Measurements from ENCODE around the gene NR2E1. TPM values are rescaled to one million over a fixed set of nuclear protein-coding genes. Genes with fewer than 3 reads are reported as not detected.
A peak's percentile ranks its signal among the peaks of the same experiment; 100 is the strongest.

Gene NR2E1
- total RNA-seq, 1 donor from 2014 or later, result not detected

- TF ChIP-seq, protein P1, sequence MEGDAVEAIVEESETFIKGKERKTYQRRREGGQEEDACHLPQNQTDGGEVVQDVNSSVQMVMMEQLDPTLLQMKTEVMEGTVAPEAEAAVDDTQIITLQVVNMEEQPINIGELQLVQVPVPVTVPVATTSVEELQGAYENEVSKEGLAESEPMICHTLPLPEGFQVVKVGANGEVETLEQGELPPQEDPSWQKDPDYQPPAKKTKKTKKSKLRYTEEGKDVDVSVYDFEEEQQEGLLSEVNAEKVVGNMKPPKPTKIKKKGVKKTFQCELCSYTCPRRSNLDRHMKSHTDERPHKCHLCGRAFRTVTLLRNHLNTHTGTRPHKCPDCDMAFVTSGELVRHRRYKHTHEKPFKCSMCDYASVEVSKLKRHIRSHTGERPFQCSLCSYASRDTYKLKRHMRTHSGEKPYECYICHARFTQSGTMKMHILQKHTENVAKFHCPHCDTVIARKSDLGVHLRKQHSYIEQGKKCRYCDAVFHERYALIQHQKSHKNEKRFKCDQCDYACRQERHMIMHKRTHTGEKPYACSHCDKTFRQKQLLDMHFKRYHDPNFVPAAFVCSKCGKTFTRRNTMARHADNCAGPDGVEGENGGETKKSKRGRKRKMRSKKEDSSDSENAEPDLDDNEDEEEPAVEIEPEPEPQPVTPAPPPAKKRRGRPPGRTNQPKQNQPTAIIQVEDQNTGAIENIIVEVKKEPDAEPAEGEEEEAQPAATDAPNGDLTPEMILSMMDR (IDR thresholded peaks at IDR 0.05), result no peak
- DNase-seq (no peak), ATAC-seq (no peak)
- H3K4me1 ChIP-seq, result peaks cover 42% of the 10 kb centered on the region
- H3K9me3 ChIP-seq, result no peaks in the 10 kb centered on the region
- peaks cover 94% of the 10 kb centered on the region for H3K27me3 ChIP-seq (ENCODE audit: low read depth)
- peak overlapping the region; percentile 82 for H3K4me3 ChIP-seq
- no peaks in the 10 kb centered on the region for H3K36me3 ChIP-seq
- intact Hi-C loops (cut with DNase I), result loop anchor here (10.0 kb wide), 1 partner anchor 376 kb away; no protein-coding TSS in a partner anchor
- no peak overlapping the region for H3K27ac ChIP-seq
Observed at GRCh38 chr6:108118810-108119768, 46.7 kb upstream of the NR2E1 start.

DNA sequence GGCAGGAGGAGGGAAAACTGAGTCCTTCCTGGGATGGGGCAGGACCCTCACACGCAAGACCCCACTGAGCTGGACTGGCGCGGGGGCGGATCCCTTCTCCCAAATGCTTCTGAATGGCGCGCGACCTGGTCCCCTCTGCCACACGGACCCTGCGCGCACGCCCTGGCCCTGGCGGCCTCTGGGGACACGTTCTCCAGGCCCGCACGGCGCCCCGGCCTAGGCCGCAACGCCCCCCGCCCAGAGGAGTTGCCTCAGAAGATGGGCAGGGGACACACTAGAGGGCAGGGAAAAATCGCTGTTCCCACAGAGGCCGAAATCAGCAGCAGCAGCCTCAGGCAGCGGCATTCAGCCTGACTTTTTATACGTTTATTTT, 46.1 kb upstream of the NR2E1 start:
- Histone ChIP-seq H3K27ac (no peak overlapping the region), H3K4me3 (no peak overlapping the region), H3K4me1 (peaks cover 35% of the 10 kb centered on the region), H3K36me3 (no peaks in the 10 kb centered on the region), H3K9me3 (no peaks in the 10 kb centered on the region), H3K27me3 (ENCODE audit: low read depth) (peaks cover 94% of the 10 kb centered on the region)
- intact Hi-C loops (cut with DNase I), result loop anchor here (10.0 kb wide), 1 partner anchor 375 kb away; no protein-coding TSS in a partner anchor
- ATAC-seq (no peak), DNase-seq (no peak)
- TF ChIP-seq, protein P1 (IDR thresholded peaks at IDR 0.05), result no peak

DNA sequence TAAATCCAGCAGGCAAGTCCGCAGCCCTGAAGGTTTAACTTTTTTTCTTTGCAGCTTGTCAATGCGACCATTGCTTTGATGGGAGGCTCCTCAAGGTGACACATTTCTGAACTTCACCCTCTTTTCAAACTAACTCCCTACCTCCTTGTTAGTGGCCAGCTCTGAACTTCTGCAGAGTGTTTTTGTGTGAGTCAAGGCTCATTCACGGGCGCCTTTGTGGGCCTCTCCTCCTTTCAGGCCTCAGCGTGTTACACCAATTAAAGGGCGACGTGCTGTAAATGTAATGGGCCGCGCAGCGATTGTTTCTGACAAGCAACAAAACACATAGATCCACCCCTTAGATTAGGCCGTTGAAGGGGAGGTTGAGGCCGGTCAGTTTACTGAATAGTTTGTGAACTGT, 45.5 kb upstream of the NR2E1 start:
- Histone ChIP-seq H3K4me1 (peaks cover 29% of the 10 kb centered on the region), H3K27ac (no peak overlapping the region), H3K36me3 (no peaks in the 10 kb centered on the region), H3K4me3 (no peak overlapping the region), H3K27me3 (ENCODE audit: low read depth) (peaks cover 94% of the 10 kb centered on the region), H3K9me3 (no peaks in the 10 kb centered on the region)
- intact Hi-C loops (cut with DNase I), result no loop called here
- ATAC-seq (no peak), DNase-seq (no peak)
- TF ChIP-seq, protein P1 (IDR thresholded peaks at IDR 0.05), result no peak

DNA sequence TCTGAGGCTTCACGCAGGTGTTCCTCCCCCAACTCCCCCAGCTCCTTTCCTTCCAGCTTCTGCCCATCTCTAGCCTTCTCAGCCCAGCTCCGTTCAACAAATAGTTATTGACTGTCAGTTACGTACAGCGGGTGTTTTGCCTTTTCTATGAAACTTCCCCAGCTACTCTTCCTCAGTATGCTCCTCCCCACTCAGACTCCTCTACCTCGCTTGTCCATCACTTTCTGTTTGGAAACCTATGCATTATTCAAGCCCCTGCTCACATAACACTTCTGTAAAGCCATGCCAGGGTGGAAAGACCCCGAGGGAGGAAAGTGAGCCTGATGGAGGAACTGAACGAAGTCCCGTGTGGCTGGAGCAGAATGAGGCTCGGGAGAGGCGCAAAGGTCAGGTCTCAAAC, 44.2 kb upstream of the NR2E1 start:
- no peaks in the 10 kb centered on the region for H3K9me3 ChIP-seq
- no peak overlapping the region for H3K4me3 ChIP-seq
- no peak overlapping the region for H3K27ac ChIP-seq
- TF ChIP-seq, protein P1 (IDR thresholded peaks at IDR 0.05), result no peak
- DNase-seq (no peak), ATAC-seq (no peak)
- H3K27me3 ChIP-seq (ENCODE audit: low read depth), result peaks cover 91% of the 10 kb centered on the region
- H3K36me3 ChIP-seq, result no peaks in the 10 kb centered on the region
- peaks cover 22% of the 10 kb centered on the region for H3K4me1 ChIP-seq
- intact Hi-C loops (cut with DNase I), result no loop called here

- TF ChIP-seq, protein P1 (IDR thresholded peaks at IDR 0.05), result no peak
- Histone ChIP-seq H3K9me3 (no peaks in the 10 kb centered on the region), H3K4me1 (peaks cover 12% of the 10 kb centered on the region), H3K27ac (no peak overlapping the region), H3K4me3 (no peak overlapping the region), H3K27me3 (ENCODE audit: low read depth) (peaks cover 81% of the 10 kb centered on the region), H3K36me3 (no peaks in the 10 kb centered on the region)
- intact Hi-C loops (cut with DNase I), result no loop called here
- no peak for ATAC-seq
- DNase-seq, result no peak
Observed at GRCh38 chr6:108123481-108123929, 42.3 kb upstream of the NR2E1 start.
